Measurements from ENCODE around the gene LRRK1. TPM values are rescaled to one million over a fixed set of nuclear protein-coding genes. Genes with fewer than 3 reads are reported as not detected.
A peak's percentile ranks its signal among the peaks of the same experiment; 100 is the strongest.

Gene LRRK1
- total and polyA plus RNA-seq, 2 experiments from 2014 or later, result 6.2 to 6.4 TPM

DNA sequence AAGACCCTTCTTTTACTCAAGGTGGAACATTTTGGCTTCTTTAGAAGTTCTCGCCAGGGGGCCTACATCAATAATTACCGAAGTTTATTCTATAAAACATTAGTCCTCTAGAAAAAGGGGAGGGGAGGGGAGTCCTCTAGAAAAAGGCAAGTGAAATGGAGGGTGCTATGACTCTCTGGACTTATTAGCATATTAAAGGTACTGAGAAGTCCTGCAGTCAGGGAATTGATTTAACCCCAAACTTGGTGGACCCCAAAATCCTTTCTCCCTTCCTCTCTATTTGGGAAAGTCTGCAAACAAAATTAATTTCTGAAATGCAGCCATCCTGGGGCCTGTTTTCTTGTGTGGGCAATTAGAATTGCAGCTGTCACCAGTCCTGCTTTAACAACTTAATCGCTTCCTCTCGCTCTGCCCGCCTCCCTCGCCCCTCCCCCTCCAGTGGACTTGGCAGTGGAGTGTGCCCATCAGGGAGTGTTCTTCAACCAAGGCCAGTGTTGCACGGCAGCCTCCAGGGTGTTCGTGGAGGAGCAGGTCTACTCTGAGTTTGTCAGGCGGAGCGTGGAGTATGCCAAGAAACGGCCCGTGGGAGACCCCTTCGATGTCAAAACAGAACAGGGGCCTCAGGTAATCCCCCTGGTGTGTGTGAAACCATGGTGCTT, 18.9 kb upstream of the LRRK1 start:
- no peaks in the 10 kb centered on the region for H4K20me1 ChIP-seq (ENCODE audit: insufficient read depth)
- no peak for DNase-seq
- no peak overlapping the region for H3K9ac ChIP-seq
- 80 to 87% methylated on average over 10 to 13 of the region's 13 CpGs for WGBS, 2 experiments (ENCODE audit: low coverage in 1 of 2, low lambda C conversion rate in 2 of 2, missing lambda C conversion rate in 2 of 2)
- peaks cover 10% of the 10 kb centered on the region; the same call in 1 of the 2 replicates for H3F3A ChIP-seq (ENCODE audit: insufficient read depth)
- no peaks in the 10 kb centered on the region for H3K9me3 ChIP-seq (ENCODE audit: low read depth)
- in situ Hi-C loops (cut with MboI), result loop anchor here (25.0 kb wide), 1 partner anchor 362 kb away; the partner anchor contains the start of gene CHSY1
- no peaks in the 10 kb centered on the region for H3K27me3 ChIP-seq (replicated peaks; ENCODE audit: insufficient read depth)
- peaks cover 9% of the 10 kb centered on the region; the same call in 1 of the 2 replicates for H3K4me1 ChIP-seq (ENCODE audit: insufficient read depth)
- H3K4me3 ChIP-seq, result no peak overlapping the region
- no peaks in the 10 kb centered on the region for H3K36me3 ChIP-seq (ENCODE audit: low read depth)
- H3K27ac ChIP-seq, result no peak overlapping the region
- no peaks in the 10 kb centered on the region for H3K79me2 ChIP-seq (ENCODE audit: insufficient read depth)
- TF ChIP-seq EZH2phosphoT487 (IDR thresholded peaks at IDR 0.05; ENCODE audit: insufficient read depth, low read depth), result no peak
- no peak for TF ChIP-seq EZH2 (IDR thresholded peaks at IDR 0.05; ENCODE audit: insufficient read depth, poor library complexity, severe bottlenecking)
- no peaks in the 10 kb centered on the region for H3K9me2 ChIP-seq (ENCODE audit: insufficient read depth)
- H2AFZ ChIP-seq, result no peak overlapping the region
- no peak overlapping the region for H3K4me2 ChIP-seq (ENCODE audit: unreplicated experiment)

DNA sequence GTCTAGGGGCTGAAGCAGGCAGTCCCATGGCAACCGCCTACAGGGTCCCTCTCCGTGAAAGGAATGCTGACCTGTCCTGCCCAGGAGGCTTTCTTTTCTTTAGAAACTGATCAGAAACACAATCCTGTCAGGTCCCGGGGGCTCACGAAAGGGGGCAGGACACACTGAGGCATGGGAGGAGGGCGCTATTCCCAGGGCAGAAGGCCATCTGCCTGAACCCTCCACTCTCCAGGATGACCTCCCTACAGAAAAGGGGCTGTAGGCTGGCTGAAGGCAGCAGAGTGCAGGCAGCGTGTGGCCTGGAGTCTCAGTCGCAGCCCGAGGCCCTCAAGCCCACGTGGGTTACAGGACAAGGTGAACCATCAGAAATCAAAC, 18.4 kb upstream of the LRRK1 start:
- Histone ChIP-seq H3K36me3 (ENCODE audit: low read depth) (no peaks in the 10 kb centered on the region), H3K27ac (no peak overlapping the region), H3K9ac (no peak overlapping the region), H3K4me2 (ENCODE audit: unreplicated experiment) (no peak overlapping the region), H3F3A (ENCODE audit: insufficient read depth) (peaks cover 10% of the 10 kb centered on the region; the same call in 1 of the 2 replicates), H3K9me2 (ENCODE audit: insufficient read depth) (no peaks in the 10 kb centered on the region), H2AFZ (no peak overlapping the region), H3K79me2 (ENCODE audit: insufficient read depth) (no peaks in the 10 kb centered on the region), H3K27me3 (replicated peaks; ENCODE audit: insufficient read depth) (no peaks in the 10 kb centered on the region), H3K4me1 (ENCODE audit: insufficient read depth) (peaks cover 9% of the 10 kb centered on the region; the same call in 1 of the 2 replicates), H3K9me3 (ENCODE audit: low read depth) (no peaks in the 10 kb centered on the region), H4K20me1 (ENCODE audit: insufficient read depth) (no peaks in the 10 kb centered on the region), H3K4me3 (no peak overlapping the region)
- DNase-seq, result no peak
- in situ Hi-C loops (cut with MboI), result loop anchor here (25.0 kb wide), 1 partner anchor 362 kb away; the partner anchor contains the start of gene CHSY1
- no peak for TF ChIP-seq EZH2phosphoT487 (IDR thresholded peaks at IDR 0.05; ENCODE audit: insufficient read depth, low read depth)
- TF ChIP-seq EZH2 (IDR thresholded peaks at IDR 0.05; ENCODE audit: insufficient read depth, poor library complexity, severe bottlenecking), result no peak
- WGBS, 2 experiments (ENCODE audit: low coverage in 1 of 2, low lambda C conversion rate in 2 of 2, missing lambda C conversion rate in 2 of 2), result 81 to 91% methylated on average over 9 of the region's 9 CpGs

DNA sequence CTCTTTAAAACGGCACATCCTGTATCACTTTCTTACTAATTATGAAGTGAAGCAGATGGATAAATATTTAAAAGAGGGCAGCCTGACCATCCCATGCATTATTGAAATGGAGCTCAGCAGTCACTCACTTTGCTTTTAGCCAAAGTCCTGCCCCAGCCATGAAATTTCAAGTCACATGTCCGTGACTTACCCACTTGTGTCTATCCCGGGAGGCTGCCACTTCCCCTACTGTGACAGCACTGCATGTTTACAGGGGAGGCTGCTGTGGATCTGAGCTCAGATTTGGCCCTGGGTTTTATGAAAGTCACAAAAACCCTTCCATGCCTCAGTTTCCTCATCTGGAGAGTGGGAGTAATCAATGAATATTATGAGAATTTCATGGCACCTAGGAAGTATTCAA, 17.9 kb upstream of the LRRK1 start:
- Histone ChIP-seq H3K4me3 (no peak overlapping the region), H4K20me1 (ENCODE audit: insufficient read depth) (no peaks in the 10 kb centered on the region), H3F3A (ENCODE audit: insufficient read depth) (peaks cover 10% of the 10 kb centered on the region; the same call in 1 of the 2 replicates), H3K79me2 (ENCODE audit: insufficient read depth) (no peaks in the 10 kb centered on the region), H3K9me2 (ENCODE audit: insufficient read depth) (no peaks in the 10 kb centered on the region), H3K27ac (no peak overlapping the region), H3K27me3 (replicated peaks; ENCODE audit: insufficient read depth) (no peaks in the 10 kb centered on the region), H3K4me1 (ENCODE audit: insufficient read depth) (peaks cover 9% of the 10 kb centered on the region; the same call in 1 of the 2 replicates), H3K36me3 (ENCODE audit: low read depth) (no peaks in the 10 kb centered on the region), H3K9me3 (ENCODE audit: low read depth) (no peaks in the 10 kb centered on the region), H3K4me2 (ENCODE audit: unreplicated experiment) (no peak overlapping the region), H3K9ac (no peak overlapping the region), H2AFZ (no peak overlapping the region; the same call in 1 of the 2 replicates)
- no peak for DNase-seq
- in situ Hi-C loops (cut with MboI), result loop anchor here (25.0 kb wide), 1 partner anchor 361 kb away; the partner anchor contains the start of gene CHSY1
- TF ChIP-seq EZH2phosphoT487 (IDR thresholded peaks at IDR 0.05; ENCODE audit: insufficient read depth, low read depth) (no peak), EZH2 (IDR thresholded peaks at IDR 0.05; ENCODE audit: insufficient read depth, poor library complexity, severe bottlenecking) (no peak)
- WGBS, 2 experiments (ENCODE audit: low coverage in 1 of 2, low lambda C conversion rate in 2 of 2, missing lambda C conversion rate in 2 of 2), result 76 to 77% methylated on average over 3 of the region's 3 CpGs

DNA sequence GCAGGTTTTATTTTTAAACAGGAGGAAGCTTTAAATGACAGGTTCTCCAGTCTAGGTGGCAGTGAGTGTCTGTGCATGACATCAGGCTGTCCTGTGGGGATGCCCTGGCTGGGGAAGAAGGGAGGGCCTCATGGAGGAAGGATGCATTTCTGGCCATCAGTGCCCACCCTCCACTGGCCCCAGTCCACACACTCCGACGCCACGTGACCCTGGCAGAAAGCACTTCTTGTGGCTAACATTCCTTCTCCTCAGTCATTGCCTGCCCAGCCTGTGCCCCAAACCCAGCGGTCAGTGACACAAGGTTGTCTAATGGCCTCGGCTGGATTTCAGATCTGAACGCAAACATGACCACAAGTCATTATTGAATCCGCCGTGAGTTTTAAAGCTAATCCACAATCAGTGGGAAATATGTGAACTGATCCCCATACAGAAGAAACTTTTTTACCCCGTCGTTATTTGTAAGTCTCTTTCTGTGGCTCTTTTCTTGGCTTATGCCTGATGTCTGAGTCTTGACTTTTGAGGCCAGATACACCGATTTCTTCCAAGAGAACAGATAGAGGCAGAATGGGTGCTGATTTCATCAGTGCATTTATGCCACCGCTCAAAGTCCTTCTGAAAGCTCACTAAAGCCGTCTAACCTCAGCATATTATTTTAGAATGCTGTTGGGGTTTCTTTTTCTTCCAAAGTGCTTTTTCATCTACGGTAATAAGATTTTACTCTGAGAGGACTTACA, 17.3 kb upstream of the LRRK1 start:
- H4K20me1 ChIP-seq (ENCODE audit: insufficient read depth), result no peaks in the 10 kb centered on the region
- TF ChIP-seq EZH2phosphoT487 (IDR thresholded peaks at IDR 0.05; ENCODE audit: insufficient read depth, low read depth), result no peak
- TF ChIP-seq EZH2 (IDR thresholded peaks at IDR 0.05; ENCODE audit: insufficient read depth, poor library complexity, severe bottlenecking), result no peak
- 53 to 57% methylated on average over 14 of the region's 14 CpGs for WGBS, 2 experiments (ENCODE audit: low coverage in 1 of 2, low lambda C conversion rate in 2 of 2, missing lambda C conversion rate in 2 of 2)
- H3K9me3 ChIP-seq (ENCODE audit: low read depth), result no peaks in the 10 kb centered on the region
- H3K27ac ChIP-seq, result peak overlapping the region; percentile 63
- H3K79me2 ChIP-seq (ENCODE audit: insufficient read depth), result no peaks in the 10 kb centered on the region
- H3F3A ChIP-seq (ENCODE audit: insufficient read depth), result peaks cover 10% of the 10 kb centered on the region; the same call in 1 of the 2 replicates
- no peaks in the 10 kb centered on the region for H3K9me2 ChIP-seq (ENCODE audit: insufficient read depth)
- peak overlapping the region; percentile 76 for H3K4me2 ChIP-seq (ENCODE audit: unreplicated experiment)
- H3K27me3 ChIP-seq (replicated peaks; ENCODE audit: insufficient read depth), result no peaks in the 10 kb centered on the region
- no peaks in the 10 kb centered on the region for H3K36me3 ChIP-seq (ENCODE audit: low read depth)
- in situ Hi-C loops (cut with MboI), result loop anchor here (25.0 kb wide), 1 partner anchor 360 kb away; the partner anchor contains the start of gene CHSY1
- peaks cover 9% of the 10 kb centered on the region; the same call in 1 of the 2 replicates for H3K4me1 ChIP-seq (ENCODE audit: insufficient read depth)
- no peak for DNase-seq
- H3K9ac ChIP-seq, result peak overlapping the region; percentile 71
- H3K4me3 ChIP-seq, result peak overlapping the region; percentile 64
- H2AFZ ChIP-seq, result peak overlapping the region; percentile 100
